Renal pelvis (tissue), 4 donors: ENCODE data around the gene NVL. TPM values are rescaled to one million over a fixed set of nuclear protein-coding genes. Genes with fewer than 3 reads are reported as not detected.
"Not testable (repeated sequence)": the region's sequence is repeated elsewhere in the genome, so short reads cannot be mapped to it uniquely, and the experiment has no call there.

ENCODE experiments used
- DNase-seq: peaks from one replicate; pipeline ENCODE4 v3.0.0-alpha.2; 2013
- polyA plus RNA-seq, 3 donors: library from polyadenylated mRNA; unstranded; fragments of 120-200 nt; gene quantifications; one replicate each; pipeline ENCODE4 v1.2.1, GENCODE V29; 2013; ENCODE audit not compliant: insufficient read length in 3 of 3

The NVL gene
- polyA plus RNA-seq, 3 donors = 32.3 to 33.9 (median 33.0) TPM

DNA sequence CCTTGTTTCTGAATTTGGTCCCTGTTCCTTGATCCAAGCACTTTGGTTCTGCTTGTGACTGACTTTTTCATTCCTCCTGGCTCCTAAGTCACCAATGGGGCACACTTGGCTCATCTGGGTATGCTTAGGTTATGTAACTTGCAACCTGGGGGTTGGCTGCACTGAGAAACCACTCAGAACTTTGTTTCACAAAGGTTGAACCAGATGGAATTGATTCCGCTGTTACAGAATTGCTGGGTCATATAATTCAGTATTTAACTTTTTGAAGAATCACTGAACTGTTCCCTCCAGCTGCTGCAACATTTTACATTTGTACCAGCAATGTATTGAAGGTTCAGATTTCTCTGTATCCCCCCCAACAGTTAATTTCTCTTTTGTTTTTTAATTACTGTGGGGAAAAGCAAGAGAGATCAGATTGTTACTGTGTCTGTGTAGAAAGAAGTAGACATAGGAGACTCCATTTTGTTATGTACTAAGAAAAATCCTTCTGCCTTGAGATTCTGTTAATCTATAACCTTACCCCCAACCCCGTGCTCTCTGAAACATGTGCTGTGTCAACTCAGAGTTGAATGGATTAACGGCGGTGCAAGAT is 9.6 kb upstream of the NVL start:
- DNase-seq = no peak

- no peak for DNase-seq
Measured at GRCh38 chr1:224338150-224338838, 8.3 kb upstream of the NVL start.

- no peak for DNase-seq
Measured at GRCh38 chr1:224333939-224334786, 4.2 kb upstream of the NVL start.

GRCh38 chr1:224333309-224333926 is 3.4 kb upstream of the NVL start:
- DNase-seq = peak; percentile 66

- no peak for DNase-seq
Measured at GRCh38 chr1:224331824-224332223, 1.9 kb upstream of the NVL start.

DNA sequence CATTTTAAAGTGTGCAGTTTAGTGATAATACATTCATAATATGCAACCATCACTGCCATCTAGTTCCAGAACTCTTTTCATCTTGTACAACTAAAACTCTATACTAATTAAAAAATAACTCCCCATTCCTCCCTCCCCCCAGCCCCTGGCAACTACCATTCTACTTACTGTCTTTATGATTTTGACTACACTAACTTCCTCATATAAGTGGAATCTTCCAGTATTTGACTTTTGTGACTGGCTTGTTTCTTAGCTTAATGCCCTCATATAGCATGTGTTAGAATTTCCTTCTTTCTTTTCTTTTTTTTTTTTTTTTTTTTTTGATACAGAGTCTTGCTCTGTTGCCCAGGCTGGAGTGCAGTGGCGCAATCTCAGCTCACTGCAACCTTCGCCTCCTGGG is 1.4 kb upstream of the NVL start:
- DNase-seq = no peak

DNA sequence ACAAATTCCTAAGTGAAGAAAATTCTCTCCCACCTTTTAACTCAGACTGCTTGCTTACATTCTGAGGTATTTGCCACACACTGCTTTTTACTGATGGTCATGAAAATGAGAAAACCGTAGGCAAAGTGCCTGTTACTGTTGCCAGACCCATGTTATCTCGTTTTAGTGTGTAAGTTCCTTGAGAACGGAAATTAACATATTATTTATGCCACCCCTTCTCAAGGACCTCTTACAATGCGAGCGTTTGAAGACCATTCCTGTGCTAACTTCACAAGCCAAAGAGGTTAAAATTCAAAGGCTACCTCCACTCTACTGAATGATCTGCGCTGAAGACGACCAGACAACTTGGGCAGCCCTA is 509 bp downstream of the NVL start:
- DNase-seq = no peak

- no peak for DNase-seq
Measured at GRCh38 chr1:224328644-224329043, 1.3 kb downstream of the NVL start.

- DNase-seq = no peak
Measured at GRCh38 chr1:224325959-224326358, 4.0 kb downstream of the NVL start.

DNA sequence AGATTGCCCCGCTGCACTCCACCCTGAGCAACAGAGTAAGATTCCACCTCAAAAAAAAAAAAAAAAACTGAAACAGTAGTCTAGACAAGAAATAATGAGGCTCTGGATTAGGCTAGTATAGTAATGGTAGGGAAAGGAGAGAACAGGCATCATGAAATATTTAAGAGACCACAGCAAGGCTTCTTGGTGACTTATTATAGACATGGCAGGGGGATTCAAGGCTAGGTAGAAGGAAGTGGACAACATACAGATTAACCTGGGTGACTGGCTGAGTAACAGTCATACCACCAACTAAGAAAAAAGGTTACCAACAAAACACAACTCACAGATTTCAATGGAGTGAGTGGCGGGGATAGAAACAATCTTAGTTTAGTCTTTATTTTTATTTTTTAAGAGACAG is 8.3 kb downstream of the NVL start:
- no peak for DNase-seq

DNA sequence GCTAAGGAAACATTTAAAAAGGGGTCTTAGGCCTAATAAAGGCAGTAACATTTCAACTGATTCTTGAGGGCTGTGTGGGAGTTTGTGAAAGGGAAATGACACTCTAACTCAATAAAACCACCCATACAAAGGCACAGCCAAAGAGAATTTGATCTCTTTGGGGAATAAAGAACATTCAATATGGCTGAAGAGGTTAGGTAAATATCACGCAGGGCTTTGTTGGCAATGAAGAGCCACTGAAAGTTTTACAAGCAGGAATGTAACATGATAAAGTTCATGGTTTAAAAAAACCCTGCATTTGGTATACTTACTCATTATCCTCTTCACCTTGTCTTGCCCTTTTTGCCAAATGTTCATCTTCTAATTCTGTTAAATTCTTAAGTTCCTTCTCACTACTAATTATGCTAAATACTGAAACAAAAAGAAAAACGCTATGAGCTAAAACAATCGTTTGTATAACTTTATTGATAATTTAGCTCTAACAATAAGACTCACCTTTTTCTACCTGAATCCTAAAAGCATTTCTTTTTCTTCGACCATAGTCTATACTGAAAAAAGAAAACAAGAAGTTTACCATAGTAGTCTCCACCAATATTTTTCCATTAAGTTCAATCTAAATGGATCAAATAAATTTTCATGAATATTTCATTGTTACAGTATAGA is 12.5 kb downstream of the NVL start:
- DNase-seq = peak; percentile 37

DNA sequence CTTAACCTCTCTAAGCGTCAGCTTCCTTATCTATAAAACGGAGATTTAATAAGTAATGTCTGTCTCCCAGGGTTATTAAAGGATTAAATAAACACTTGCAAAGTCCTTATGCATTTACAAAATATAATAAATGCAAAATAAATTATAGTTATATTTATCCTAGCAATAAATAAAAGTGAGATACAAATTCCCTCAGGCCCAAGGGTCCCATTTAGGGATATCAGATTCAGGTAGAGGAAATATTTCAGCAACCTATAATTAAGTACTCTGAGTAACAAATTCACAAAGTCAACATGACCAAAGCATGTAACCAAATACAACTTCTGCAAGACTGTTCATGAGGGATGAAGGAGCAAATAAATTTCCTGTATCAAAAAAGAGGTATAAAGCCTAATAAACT is 17.9 kb downstream of the NVL start:
- DNase-seq = no peak

- DNase-seq = not testable (repeated sequence)
Measured at GRCh38 chr1:224311503-224311902, 18.5 kb downstream of the NVL start.

DNA sequence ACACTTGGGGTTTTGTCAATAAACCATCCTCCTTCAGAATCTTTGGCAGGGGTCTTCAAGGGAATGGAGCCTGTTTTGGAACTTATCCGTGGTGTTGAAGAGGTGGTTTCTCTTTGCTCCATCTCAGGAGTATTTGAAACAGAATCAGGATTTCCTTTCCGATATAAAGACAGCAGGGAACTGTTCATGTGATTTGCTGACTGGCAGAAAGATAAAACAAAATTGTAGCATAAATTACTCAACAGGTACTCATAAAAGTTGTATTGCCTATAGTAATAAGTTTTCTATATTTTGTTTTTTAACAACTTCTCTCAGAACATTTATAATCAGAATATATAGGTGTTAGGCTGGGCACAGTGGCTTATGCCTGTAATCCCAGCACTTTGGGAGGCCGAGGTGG is 21.9 kb downstream of the NVL start:
- no peak for DNase-seq

GRCh38 chr1:224304767-224305166 is 25.2 kb downstream of the NVL start:
- no peak for DNase-seq

- DNase-seq = no peak
Measured at GRCh38 chr1:224302947-224303346, 27.0 kb downstream of the NVL start.

DNA sequence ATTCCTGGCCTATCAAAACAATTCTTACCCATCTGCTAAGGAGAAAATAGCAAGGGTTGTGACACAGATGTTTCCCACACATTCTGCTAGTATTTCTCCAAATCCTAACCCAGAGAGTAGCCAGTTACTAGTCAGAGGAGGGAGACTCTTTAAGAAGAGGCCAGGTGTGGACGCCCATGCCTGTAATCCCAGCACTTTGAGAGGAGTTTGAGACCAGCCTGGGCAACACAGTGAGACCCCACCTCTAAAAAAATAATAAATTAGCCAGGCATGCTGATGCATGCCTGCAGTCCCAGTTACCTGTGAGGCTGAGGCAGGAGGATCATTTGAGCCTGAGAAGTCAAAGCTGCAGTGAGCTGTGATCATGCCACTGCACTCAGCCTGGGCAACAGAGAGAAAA is 28.6 kb downstream of the NVL start:
- no peak for DNase-seq

GRCh38 chr1:224300346-224300745 is 29.6 kb downstream of the NVL start:
- DNase-seq = no peak

DNA sequence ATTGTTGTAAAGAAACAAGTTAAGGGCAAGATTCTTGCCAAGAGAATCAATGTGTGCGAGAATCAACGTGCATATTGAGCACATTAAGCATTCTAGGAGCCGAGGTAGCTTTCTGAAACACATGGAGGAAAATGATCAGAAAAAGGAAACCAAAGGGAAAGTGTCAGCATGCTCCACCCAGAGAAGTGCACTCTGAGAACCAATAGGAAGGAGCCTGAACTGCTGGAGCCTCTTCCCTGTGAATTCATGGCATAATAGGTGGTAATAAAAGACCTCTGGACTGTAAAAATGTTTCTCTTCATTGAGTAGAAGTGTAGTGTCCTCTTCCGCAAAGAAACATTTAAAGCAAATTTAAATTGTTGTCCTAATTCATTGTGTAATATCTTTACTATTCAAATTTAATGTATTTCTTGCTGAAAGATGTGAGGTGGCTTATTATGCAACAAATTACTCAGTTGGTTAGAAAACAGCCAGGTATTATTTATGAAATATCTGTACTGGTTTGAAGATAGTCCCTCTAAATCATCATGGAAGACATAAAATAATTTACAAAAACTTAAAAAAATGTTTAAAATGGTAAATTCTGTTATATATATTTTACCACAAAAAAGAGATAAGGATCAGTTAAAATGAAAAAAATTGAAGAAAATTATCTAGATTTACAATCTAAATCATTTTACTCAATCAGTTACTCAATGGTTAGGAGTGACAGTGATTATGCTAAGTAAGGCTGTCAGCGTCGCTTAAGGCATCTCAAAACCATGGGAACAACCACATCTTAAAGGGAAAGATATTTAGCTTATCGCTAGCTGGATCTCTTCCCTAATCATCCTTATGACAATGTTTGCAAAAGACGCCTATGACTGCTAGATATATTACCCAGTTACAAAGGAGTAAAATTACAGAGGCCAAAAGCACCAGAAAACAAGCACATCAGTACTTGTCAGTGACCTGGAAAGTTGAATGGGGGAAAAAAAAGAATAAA is 31.3 kb downstream of the NVL start:
- no peak for DNase-seq

GRCh38 chr1:224294775-224295174 is 35.2 kb downstream of the NVL start:
- DNase-seq = no peak

DNA sequence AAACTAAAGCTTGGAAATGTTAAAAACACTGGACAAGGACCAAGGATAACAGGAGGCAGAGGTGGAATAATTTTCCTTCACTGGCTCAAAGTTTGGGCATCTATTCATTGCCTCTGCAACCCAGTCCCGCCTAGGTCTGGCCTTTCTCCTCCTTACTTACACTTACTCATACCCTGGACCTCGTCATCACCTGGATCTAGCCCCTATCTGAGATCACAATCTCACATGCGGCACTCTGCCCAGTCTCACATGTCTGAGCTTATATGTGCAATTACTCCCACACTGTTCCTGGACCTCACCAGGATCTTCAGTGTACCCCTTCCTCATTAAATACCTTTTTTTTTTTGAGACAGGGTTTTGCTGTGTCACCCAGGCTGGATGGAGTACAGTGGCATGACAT is 37.6 kb downstream of the NVL start:
- no peak for DNase-seq
